ENCODE measurements around the gene TKFC.

Gene TKFC

GRCh38 chr11:61343792-61344745 lies 11.0 kb downstream of the TKFC start:
- in situ Hi-C loops (cut with MboI; ENCODE audit: low sequenced_read_pairs) = no loop called here

GRCh38 chr11:61345170-61345610 lies 12.2 kb downstream of the TKFC start:
- in situ Hi-C loops (cut with MboI; ENCODE audit: low sequenced_read_pairs) = no loop called here

GRCh38 chr11:61345954-61346843 lies 13.2 kb downstream of the TKFC start:
- in situ Hi-C loops (cut with MboI; ENCODE audit: low sequenced_read_pairs) = no loop called here

- in situ Hi-C loops (cut with MboI; ENCODE audit: low sequenced_read_pairs) = no loop called here
Measured at GRCh38 chr11:61347916-61348461, 15.0 kb downstream of the TKFC start.

- in situ Hi-C loops (cut with MboI; ENCODE audit: low sequenced_read_pairs) = no loop called here
Measured at GRCh38 chr11:61349189-61349751, 16.2 kb downstream of the TKFC start.

GRCh38 chr11:61349916-61350315 lies 16.9 kb downstream of the TKFC start:
- in situ Hi-C loops (cut with MboI; ENCODE audit: low sequenced_read_pairs) = no loop called here

- in situ Hi-C loops (cut with MboI; ENCODE audit: low sequenced_read_pairs) = no loop called here
Measured at GRCh38 chr11:61350336-61350735, 17.3 kb downstream of the TKFC start.

GRCh38 chr11:61350803-61351202 lies 17.8 kb downstream of the TKFC start:
- in situ Hi-C loops (cut with MboI; ENCODE audit: low sequenced_read_pairs) = no loop called here

GRCh38 chr11:61352038-61352437 lies 19.0 kb downstream of the TKFC start:
- in situ Hi-C loops (cut with MboI; ENCODE audit: low sequenced_read_pairs) = no loop called here

- in situ Hi-C loops (cut with MboI; ENCODE audit: low sequenced_read_pairs) = no loop called here
Measured at GRCh38 chr11:61353131-61354067, 20.4 kb downstream of the TKFC start.

- in situ Hi-C loops (cut with MboI; ENCODE audit: low sequenced_read_pairs) = no loop called here
Measured at GRCh38 chr11:61354208-61354607, 21.2 kb downstream of the TKFC start.

GRCh38 chr11:61356706-61357105 lies 23.7 kb downstream of the TKFC start:
- in situ Hi-C loops (cut with MboI; ENCODE audit: low sequenced_read_pairs) = no loop called here

- in situ Hi-C loops (cut with MboI; ENCODE audit: low sequenced_read_pairs) = no loop called here
Measured at GRCh38 chr11:61357233-61357893, 24.3 kb downstream of the TKFC start.

GRCh38 chr11:61357894-61358239 lies 24.8 kb downstream of the TKFC start:
- in situ Hi-C loops (cut with MboI; ENCODE audit: low sequenced_read_pairs) = no loop called here

GRCh38 chr11:61358566-61358965 lies 25.5 kb downstream of the TKFC start:
- in situ Hi-C loops (cut with MboI; ENCODE audit: low sequenced_read_pairs) = no loop called here

- in situ Hi-C loops (cut with MboI; ENCODE audit: low sequenced_read_pairs) = no loop called here
Measured at GRCh38 chr11:61359516-61359915, 26.5 kb downstream of the TKFC start.

- in situ Hi-C loops (cut with MboI; ENCODE audit: low sequenced_read_pairs) = no loop called here
Measured at GRCh38 chr11:61361237-61361740, 28.3 kb downstream of the TKFC start.

GRCh38 chr11:61361741-61362541 lies 28.9 kb downstream of the TKFC start, which contains the start of the genes CYB561A3 and TMEM138:
TSS of gene CYB561A3 (minus strand) at chr11:61361882. CDS start at chr11:61356713, 5,169 bp downstream.
TSS of gene TMEM138 (plus strand) at chr11:61362374. CDS start at chr11:61364391, 2,017 bp downstream.
- in situ Hi-C loops (cut with MboI; ENCODE audit: low sequenced_read_pairs) = no loop called here
